ENCODE measurements around the gene MYH10.

The MYH10 gene

GRCh38 chr17:8473451-8474192, 156.9 kb downstream of the MYH10 start:
- DNase-seq (ENCODE audit: low spot score), result no peak

- no peak for DNase-seq (ENCODE audit: low spot score)
Measured at GRCh38 chr17:8472663-8473062, 157.9 kb downstream of the MYH10 start.

DNA sequence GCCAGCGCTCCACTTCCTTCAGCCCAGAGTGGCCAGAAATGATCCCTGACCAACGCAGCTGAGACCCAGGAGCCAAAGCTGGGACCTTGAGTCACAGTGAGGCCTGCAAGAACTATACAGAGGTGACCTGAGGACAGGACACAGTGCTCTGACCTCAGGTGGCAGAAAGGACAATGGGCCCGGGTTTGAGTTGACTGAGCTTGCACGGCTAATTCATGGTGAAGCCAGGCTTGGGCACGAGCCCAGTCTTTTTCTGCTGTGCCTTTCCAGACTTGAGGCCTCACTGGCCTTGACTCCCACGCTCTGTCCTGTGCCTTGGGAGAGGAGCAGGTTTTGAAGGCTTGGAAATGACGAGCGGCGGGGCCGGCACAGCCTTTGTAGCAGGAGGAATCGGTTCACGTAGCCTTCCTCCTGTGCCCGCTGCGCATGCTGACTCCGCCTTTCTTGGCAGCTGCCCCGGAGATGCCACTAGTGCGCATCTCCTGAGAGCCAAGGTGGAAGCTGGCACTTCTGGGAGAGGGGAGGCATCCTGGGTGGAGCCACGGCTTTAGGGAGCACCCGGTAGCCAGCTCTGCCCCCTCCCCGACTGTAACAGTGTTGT, 160.0 kb downstream of the MYH10 start:
- DNase-seq (ENCODE audit: low spot score), result no peak

- no peak for DNase-seq (ENCODE audit: low spot score)
Measured at GRCh38 chr17:8469964-8470363, 160.6 kb downstream of the MYH10 start.

DNA sequence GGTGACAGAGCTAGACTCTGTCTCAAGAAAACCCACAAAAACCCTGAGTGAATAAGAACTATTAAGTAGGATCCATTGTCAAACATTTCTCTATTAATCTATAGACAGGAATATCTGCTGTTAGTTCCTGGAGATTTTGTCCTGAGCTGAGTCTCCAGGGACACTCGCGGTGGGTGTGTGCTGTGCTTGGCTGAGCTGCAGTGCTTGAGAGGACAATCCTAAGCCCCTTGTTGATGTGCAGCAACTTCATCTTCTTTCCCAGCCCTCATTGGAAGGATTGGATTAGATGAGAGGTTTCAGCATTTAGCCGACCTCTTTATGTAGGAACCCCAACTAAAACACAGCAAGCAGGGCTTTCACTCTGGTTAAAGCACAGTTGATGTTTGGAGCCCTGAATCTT, 161.5 kb downstream of the MYH10 start:
- DNase-seq (ENCODE audit: low spot score), result no peak

DNA sequence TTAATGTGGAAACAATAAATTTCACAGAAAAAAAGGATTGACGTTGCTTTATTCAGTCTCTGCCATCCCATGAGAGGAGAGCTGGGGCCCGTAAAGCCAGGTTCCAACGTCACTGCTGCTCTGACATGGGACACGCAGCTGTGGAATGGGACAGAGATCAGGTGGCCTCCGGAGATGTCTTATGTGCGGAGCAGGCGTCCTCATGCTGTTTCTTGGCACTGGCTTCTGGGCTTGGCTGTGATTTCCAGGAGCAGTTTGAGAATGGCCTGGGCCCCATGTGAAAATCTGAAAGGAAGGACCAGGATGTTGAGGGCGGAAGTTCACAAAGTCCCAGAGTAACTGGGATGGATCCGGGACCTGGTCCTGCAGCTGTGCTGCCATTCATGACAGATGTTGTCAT, 162.4 kb downstream of the MYH10 start:
- DNase-seq (ENCODE audit: low spot score), result no peak

GRCh38 chr17:8467527-8467926, 163.0 kb downstream of the MYH10 start:
- no peak for DNase-seq (ENCODE audit: low spot score)

- DNase-seq (ENCODE audit: low spot score), result no peak
Measured at GRCh38 chr17:8466873-8467272, 163.7 kb downstream of the MYH10 start.

DNA sequence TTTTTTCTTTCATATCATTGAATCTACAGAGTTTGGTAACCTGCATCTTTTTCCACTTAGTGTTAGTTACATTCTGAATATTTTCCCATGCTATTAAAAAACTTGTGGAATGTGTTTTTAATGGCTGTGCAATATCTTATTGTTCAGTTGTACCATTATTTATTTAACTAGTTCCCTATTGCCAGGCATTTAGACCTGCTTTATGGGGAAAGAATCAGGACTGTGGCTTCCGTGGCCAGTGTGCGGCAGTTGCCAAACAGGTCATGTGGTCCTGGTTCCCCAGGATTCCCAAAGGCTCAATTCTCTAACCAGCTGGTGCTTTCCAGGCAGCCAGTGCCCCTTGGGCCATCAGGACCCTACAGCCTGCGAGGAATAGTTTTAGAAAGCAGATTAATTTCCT, 164.1 kb downstream of the MYH10 start:
- DNase-seq (ENCODE audit: low spot score), result no peak

GRCh38 chr17:8465759-8466158, 164.8 kb downstream of the MYH10 start:
- no peak for DNase-seq (ENCODE audit: low spot score)

- no peak for DNase-seq (ENCODE audit: low spot score)
Measured at GRCh38 chr17:8465356-8465755, 165.2 kb downstream of the MYH10 start.

DNA sequence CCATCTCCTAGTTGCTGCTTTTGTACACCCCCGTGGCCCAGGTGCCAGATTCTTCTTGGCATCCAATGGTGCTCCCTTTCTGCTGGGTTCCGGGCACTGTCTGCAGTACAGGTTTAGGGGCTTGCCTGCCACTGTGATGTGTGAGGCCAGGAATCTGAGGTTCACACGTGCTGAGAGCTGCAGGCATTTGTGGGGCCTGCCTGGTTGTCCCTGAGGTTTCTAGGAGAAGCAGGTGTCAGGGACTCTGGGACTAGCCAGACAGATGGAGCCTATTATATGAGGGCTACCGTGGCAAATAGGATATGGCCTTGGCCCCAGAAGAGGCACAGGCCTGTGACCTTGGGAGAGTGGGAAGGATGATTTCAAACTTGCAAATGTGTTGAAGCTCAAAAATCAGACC, 165.6 kb downstream of the MYH10 start:
- DNase-seq (ENCODE audit: low spot score), result no peak

DNA sequence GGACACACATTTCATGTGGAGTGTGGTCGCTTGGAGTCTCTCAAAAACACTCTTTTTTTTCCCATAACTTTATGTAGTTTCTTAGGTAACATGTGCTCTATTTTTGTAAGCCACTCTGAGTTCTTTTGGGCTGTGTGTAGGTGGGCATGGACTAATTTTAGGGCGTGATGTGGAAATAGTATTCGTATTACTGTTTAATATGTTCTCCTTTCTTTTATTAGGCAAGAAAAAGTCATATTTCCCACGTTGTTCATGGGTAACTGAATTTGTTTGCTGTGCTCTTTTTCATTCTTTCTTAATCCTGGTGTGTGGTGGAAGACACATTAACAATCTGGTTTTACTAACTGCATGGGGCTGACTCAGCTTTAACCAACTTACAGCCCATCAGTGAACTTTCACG, 167.4 kb downstream of the MYH10 start:
- no peak for DNase-seq (ENCODE audit: low spot score)

DNA sequence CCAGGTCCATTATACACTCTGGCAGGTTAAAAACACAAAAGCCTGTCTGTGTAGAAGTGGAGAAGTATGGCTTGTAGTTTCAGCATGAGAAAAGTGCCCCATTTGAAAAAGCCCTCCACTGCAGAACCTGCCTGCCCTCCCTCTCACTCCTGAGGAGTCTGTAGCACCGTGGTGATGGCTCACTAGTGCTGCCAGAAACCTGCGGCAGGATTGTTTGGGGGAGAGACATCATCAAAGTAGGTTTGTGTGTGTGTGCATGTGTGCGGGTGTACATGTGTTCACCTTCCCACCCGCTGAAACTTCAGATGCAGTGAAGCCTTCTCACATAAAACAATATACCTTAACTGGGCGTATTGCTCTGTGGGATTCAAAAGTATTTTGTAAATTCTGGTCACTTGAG, 168.0 kb downstream of the MYH10 start:
- no peak for DNase-seq (ENCODE audit: low spot score)

DNA sequence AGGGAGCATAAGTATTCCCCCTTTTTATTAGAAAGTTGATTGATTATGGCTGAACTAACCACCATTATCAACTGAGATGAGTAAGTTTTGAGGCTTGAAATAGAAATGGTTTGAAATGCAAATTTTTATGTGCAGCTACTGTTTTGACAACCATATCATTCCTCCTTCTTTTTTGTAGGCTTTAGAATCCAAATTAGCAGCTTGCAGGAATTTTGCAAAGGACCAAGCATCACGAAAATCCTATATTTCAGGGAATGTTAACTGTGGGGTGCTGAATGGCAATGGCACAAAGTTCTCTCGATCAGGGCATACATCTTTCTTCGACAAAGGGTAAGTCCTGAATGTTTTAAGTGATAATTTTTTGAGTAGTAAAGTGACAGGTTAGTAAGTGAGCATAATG, 170.7 kb downstream of the MYH10 start:
- DNase-seq (ENCODE audit: low spot score), result no peak

DNA sequence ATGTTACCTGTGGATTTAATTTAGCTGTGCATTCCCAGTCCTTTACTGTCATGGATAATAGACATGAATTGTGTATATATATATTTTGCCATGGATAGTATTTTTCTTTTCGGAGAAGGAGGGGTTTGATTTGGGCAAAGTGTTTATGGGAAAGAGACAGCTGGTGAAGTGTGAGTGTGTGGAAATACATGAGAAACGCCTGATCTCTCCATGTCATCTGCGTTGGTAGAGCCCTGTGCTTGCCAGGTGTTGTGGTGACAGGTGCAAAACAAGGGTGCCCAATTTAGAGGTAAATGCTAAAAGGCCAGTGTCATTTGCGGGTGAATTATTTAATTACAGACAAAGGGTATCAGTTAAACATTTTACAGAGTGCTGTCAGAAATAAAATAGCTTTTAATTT, 171.4 kb downstream of the MYH10 start:
- no peak for DNase-seq (ENCODE audit: low spot score)

GRCh38 chr17:8458128-8458527, 172.4 kb downstream of the MYH10 start:
- no peak for DNase-seq (ENCODE audit: low spot score)

DNA sequence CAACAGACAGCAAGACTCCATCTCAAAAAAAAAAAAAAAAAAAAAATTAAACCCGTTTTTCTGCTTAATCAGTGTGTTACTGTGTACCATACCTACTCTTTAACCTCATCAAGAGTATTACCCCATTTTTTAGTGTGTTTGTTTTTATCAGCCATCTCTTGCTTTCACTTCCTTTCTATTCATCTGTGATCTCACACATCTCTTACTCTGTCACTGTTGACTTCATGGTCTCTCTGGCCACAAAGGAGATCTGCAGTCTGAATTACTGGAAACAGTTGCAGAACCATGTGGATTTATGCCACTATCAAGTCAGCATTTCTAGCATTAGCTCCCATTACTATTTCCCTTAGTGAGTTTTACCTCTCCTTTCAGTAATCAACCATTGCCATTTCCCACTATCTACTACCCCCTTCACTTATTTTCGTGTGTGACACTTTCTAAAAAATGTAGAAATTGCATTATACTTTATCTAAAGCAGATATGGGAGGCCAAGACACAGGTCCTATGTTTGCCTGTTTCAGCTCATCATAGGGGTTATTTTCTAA, 174.8 kb downstream of the MYH10 start:
- DNase-seq (ENCODE audit: low spot score), result no peak

DNA sequence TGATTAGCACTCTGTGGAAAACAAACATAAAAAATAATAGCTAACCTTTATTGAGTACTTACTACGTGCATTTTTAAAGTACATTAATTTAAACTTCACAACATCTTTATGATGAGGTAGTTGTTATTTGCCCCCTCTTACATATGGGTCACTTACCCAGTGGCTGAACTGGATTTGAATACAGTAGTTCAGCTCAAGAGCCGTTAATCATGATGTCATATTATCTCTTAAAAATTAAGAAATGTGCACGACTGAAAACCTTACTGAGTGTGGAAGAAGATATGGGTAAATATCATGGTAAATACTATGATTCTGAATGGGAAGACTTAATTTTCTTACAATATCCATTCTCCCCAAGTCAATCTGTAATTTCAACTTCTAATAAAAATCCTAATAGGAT, 177.2 kb downstream of the MYH10 start:
- no peak for DNase-seq (ENCODE audit: low spot score)

DNA sequence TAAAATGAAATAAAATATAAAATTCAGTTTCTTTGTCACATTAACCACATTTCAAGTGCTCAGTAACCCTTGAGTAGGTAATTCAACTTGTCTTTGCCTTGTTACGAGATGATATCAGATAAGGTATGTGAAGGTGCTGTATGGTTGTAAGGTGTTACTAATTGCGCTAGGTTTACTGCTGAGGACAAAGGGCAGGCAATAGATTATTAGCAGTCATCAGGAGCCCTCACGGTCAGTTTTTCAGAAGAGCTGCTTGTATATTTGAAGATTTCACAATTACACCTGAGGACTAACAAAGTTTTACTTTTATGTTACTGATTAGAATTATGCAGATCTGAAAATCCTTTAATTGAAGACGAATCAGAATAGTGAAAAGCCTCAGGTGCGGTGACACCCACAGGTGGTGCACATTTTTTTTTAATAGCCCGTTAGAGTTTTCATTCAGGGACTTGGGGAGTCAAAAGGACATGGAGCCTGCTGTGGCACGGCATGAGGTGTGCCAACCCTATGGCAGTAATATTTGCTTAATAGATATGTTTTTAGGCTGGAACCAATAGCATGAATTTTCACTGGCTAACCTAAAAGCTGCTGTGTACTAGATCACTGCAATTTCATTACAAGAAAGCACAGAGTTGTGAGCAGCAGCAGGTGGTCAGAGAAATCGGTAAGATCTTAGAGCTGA, 178.5 kb downstream of the MYH10 start:
- no peak for DNase-seq (ENCODE audit: low spot score)

- DNase-seq (ENCODE audit: low spot score), result no peak
Measured at GRCh38 chr17:8448310-8448709, 182.2 kb downstream of the MYH10 start.

- no peak for DNase-seq (ENCODE audit: low spot score)
Measured at GRCh38 chr17:8447799-8448198, 182.7 kb downstream of the MYH10 start.

DNA sequence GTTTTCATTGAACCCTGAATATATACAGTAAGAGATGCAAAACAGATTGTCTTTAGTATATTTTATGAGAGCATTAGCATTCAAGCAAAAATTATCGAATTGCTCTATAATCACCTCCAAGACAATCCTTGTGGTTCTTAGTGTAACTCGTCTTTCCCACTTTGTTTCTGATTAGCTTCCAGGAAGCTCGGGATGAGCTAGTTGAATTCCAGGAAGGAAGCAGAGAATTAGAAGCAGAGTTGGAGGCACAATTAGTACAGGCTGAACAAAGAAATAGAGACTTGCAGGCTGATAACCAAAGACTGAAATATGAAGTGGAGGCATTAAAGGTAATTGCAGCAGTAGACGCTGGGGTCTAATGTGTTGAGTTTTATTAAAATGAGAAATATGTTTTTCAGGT, 185.0 kb downstream of the MYH10 start:
- DNase-seq (ENCODE audit: low spot score), result no peak
